SIG-M5 (cell line): Measurements from ENCODE around the gene NTHL1.

Experiments
- DNase-seq: peaks from one replicate; lab custom pipeline; 2025; lab: John Stamatoyannopoulos, UW

Gene NTHL1

DNA sequence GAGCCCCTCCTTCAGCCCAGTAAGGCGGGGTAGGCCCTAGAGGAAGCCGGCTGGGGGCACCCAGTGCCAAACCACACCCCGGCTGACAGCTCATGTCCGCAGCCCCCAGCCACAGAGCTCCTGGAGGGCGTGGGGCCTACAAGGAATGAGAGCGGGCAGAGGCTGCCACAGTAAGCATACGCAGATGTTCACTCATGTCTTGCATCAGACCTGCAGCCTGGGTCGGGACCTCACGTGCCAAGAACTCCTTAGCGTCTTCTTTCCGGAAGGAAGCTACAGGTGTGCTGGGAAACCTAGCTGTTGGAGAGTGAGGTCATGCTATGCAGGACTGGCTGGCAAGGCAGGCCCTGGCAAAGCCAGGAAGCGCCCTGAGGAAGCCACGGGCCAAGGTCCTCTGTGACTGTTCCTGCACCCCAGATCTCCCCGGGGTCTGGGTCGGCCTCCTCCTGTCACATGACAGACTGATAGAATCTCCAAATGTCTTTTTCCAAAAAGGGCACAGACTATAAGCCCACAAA, 39.6 kb downstream of the NTHL1 start:
- DNase-seq = no peak

GRCh38 chr16:2007081-2007836, 40.4 kb downstream of the NTHL1 start:
- no peak for DNase-seq

DNA sequence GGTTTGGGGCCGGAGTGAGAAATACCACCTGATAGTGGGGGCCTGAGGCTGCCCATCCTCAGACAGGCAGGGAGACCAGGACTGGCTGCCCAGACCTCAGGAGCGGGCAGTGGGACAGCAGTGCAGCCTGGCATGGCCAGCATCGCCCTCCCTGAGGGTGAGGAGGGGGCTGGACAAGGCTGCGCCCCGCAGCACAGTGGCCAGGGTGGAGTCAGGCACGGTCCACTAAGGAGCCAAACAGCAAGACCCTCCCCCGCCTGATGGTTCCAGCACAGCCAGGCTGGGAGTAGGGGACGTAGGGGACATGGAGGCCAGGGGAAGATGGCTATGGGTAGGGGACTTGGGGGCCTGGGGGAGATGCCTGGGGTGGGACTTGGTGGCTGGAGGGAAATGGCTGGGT, 41.3 kb downstream of the NTHL1 start:
- DNase-seq = no peak

DNA sequence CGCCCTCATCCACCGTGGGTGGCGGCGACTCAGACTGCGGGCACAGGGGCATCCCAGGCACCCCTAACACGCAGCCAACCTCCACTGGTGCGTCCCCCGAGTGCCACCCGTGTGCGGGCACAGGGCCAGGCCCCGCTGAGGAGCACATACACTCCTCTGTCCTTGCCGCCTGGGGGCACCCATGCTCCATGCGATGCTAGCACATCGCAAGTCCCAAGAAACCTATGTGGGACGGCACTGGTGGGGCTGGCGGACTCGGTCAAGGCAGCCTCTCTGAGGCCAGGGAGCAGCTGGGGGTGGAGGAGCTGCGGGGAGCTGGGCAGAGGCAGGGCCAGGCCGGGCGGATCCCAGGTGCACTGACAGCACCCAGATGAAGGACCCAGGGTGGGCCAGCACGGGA, 42.0 kb downstream of the NTHL1 start:
- DNase-seq = no peak

DNA sequence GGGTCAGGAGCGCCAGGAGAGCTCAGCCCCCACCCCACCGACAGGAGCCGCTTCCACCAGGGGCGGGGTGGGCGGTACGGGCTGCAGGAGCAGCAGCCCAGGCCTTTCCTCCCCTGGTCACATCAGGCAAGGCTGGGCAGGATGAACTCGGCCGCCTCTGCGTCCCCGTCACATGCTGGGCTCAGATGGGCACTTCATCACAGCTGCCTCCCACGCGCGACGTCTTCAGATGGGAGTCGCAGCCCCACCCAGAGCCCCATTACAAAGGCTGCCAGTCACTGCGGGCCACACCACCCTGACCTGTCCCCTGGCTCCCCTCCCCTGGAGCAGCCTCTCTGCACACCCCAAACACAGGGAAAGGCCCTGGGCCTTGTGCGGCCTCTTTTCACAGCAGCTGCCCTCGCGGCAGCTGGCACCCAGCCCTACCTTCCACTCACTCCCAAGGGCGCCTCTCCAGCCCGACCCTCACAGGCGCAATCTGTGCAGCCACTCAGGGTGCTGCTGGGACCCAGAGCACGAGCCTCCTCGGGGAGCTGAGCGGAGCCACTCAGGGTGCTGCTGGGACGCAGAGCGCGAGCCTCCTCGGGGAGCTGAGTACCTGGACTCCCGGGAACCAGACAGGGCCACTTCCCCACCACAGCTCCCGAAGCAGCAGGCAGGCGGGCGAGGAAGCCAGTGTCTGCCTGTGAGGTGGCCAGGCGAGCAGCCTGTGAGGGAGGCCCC, 42.7 kb downstream of the NTHL1 start:
- DNase-seq = no peak

GRCh38 chr16:2003827-2004641, 43.6 kb downstream of the NTHL1 start:
- DNase-seq = no peak

DNA sequence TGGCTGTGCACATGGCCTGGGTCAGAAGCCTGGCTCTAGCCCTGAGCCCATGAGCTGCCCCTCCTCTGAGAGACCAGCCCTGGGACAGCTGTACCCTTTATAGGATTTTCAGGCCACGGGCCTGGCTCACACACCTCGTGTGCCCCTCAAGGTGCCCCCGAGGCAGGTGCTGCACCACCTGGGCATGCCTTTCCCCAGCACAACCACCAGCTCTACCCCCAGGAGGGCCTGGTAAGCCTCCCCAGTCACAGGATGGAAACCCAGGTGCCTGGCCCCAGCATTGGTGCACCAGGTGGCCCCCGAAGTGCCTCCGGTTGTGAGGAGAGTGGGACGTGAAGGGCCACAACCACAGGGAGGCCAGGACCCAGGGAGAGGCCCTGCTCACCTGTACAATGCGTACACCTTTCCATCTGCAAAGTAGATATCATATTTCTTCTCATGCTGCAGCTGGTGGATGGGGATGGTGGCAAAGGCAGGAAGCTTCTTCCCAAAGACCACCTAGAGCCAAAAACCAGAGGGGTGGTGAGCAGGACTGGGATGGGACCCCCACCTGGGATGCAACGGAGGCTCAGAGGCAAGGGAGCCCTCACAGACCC, 44.3 kb downstream of the NTHL1 start:
- DNase-seq = no peak

DNA sequence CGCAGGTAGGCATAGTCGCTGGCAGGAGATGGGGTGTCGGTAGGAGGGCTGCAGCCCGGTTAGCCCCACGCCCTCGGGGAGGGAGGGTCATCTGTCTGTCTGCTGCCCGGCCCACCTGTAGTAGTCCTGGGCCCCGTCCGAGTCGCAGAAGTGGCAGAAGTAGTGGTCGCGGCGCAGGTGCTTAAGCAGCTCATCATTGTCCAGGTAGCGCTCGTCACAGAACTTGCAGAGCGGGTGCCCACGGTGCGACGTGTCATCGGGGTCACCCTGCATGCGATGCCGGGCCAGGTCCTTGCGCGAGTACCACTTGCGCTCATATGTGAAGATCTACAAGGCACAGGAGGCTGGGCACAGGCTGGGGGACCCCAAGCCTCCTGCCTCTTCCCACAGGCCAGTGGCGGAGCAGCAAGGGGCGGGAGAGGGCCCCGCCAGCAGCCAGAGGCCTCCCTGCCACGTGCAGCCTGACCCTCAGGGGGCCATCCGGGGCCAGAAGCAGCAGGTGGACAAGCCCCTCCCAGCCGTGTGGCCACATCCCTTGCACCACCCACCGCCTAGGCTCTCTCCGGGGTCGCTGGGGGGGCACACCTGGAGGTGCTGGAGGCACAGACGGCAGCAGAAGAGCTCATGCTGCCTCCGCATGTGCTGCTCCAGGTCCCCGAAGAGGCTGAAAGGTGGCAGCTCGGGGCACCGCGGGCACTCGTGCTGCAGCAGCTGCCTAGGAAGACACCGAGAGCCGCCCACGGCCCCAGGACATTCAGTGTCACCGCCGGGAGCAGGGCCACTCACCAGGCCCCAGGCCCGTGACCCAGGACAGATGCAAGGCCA, 45.0 kb downstream of the NTHL1 start:
- no peak for DNase-seq

GRCh38 chr16:2001456-2002355, 45.9 kb downstream of the NTHL1 start:
- no peak for DNase-seq

DNA sequence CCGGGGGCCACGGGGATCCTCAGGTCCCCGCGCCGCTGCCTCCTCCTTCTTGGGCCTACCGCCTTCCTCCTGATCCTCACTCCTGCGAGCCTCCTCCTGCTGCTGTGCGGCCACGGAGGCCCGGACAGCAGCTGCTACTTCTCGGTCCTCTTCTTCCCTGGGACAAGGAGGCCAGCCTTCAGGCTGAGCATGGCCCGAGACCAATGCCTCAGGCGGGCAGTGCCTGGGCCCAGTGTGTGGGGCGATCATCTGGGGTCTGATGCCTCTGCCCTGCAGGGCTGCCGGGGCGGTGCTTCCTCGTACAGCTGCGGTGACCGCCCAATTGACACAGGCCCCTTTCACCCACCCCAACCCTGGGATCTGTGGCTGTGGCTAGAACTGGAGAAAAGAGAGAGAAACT, 46.6 kb downstream of the NTHL1 start:
- DNase-seq = no peak

DNA sequence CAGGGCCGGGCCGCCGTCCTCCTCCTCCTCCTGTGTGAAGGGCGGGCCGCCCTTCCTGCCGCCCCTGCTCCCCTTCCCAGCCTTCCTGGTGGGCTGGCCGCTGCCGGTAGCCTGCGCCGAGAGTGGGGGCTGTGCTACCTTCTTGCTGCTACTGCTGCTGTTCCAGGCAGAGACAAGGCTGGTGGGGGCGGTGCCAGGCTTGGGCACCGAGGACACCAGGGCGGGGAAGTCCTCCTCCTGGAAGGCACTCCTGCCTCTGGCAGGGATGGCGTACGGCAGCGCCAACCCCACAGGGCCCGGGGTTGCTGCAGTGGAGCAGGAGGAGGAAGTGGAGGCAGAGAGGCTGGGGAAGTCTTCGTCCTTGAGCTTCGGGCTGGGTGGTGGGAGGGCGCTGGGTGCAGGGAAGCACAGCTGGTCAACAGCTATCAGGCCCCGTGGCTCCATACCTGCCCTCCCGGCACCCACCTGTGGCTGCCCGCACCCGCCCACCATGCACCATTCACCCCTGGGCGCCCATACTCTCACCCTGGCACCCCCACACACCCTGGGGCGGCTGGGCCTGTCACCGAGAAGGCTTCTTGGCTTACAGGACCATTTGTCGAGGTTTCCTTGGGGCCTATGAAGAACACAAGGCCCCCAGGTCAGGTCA, 47.6 kb downstream of the NTHL1 start:
- DNase-seq = no peak

GRCh38 chr16:1998852-1999801, 48.5 kb downstream of the NTHL1 start:
- DNase-seq = no peak

GRCh38 chr16:1998360-1998835, 49.2 kb downstream of the NTHL1 start:
- DNase-seq = no peak

- DNase-seq = no peak
Measured at GRCh38 chr16:1997494-1998359, 49.9 kb downstream of the NTHL1 start.

- no peak for DNase-seq
Measured at GRCh38 chr16:1993731-1994131, 53.9 kb downstream of the NTHL1 start.

GRCh38 chr16:1992704-1993317, 54.8 kb downstream of the NTHL1 start:
- no peak for DNase-seq
